DMS 273 (cell line): ENCODE data around the gene CCDC69.

Experiments
- DNase-seq: peaks from one replicate; lab custom pipeline; 2025; ENCODE audit not compliant: unreplicated experiment; lab: John Stamatoyannopoulos, UW

CCDC69 gene

GRCh38 chr5:151146061-151146460, 77.8 kb downstream of the CCDC69 start:
- DNase-seq: no peak

DNA sequence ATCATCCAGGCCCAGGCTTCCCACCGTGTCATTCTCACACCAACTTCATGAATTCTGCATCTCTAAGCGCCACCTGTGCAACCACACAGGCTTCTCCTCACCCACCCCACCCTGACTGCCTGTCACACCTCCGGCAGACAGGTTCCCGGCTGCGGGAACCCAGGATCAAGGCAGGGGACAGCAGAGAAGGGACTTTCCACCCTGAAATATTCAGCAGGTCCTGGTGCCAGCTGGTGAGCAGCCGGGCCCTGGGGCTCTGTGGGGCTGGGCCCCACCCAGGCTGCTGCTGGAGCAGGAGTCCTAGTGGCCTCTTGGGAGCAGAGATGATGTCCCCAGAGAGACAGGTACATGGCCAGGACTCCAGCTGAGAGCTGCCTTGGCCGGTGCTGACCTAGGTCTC, 79.0 kb downstream of the CCDC69 start:
- no peak for DNase-seq

GRCh38 chr5:151144275-151144674, 79.6 kb downstream of the CCDC69 start:
- no peak for DNase-seq

DNA sequence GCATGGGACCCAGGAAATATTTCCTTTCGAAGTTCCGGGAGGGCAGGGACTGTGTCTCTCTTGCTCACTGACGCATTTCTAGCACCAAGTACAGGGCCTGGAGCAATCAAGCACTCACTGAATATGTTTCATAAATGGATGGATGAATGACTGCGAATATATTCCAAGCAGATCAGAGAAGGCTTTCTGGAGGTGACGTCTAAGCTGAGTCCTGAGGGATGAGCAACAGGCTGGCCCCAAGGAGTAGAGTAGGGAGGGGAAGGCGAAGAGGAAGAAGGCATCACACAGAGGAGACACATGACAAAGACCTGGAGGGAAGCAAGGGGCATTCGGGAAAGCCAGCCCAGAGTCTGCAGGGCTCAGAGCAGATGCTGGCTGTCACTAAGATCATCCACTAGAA, 80.2 kb downstream of the CCDC69 start:
- no peak for DNase-seq

GRCh38 chr5:151142933-151143332, 81.0 kb downstream of the CCDC69 start:
- DNase-seq: no peak

DNA sequence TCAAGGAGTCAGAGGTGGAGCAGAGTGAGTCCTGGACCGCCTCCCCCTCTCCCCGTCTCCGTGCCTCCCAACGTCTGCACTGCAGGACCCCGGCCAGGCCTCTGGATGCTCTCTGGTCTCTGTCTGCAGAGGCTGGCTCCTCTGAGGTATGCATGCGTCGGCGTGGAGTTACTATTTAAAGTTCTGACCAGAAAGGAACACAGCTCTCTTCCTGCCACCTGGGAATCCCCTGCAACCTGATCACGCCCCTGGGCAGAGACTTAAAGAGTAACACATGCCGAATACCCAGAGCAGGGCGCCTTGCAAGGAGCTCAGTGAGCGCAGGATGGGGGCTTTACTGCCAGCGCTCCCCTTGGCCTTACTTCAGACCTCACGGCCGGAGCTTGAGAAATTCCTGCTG, 82.4 kb downstream of the CCDC69 start:
- no peak for DNase-seq

GRCh38 chr5:151140686-151141459, 83.0 kb downstream of the CCDC69 start:
- DNase-seq: no peak

DNA sequence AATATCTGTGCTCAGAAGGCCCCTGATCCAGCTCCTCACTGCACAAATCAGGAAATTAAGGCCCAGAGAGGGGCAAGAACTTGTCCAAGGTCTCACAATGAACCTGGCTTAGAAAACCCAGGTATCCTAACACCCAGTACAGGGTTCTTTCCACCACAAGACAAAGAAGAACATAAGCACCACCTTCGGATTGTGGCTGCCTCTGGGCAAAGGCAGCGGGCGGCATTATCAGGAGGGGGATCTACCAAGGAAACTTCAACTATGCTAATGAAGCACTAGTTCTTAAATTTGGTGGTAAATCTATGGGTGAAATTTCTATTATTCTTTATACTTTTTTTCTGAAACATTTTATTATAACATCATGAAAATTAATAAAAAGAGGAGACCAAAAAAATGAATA, 84.2 kb downstream of the CCDC69 start:
- no peak for DNase-seq

DNA sequence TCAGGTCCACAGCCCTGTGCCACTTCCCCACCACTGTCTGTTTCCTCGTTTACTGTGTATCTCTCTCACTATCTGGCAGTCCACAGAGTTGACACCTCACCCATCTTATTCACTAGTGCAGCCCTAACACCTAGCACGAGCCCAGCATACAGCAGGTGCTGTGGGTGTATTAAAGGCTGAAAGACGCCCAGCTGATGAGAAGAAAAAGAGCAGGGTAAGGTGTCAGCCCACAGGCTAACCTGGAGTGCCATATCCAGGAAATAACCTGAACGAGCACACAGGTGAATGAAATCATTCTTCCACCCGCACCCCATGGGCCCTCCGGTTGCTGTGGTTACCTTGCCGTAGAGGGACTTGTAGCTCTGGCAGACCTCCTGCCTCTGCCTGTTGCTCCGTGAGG, 84.9 kb downstream of the CCDC69 start:
- no peak for DNase-seq

GRCh38 chr5:151138114-151138513, 85.8 kb downstream of the CCDC69 start:
- no peak for DNase-seq

DNA sequence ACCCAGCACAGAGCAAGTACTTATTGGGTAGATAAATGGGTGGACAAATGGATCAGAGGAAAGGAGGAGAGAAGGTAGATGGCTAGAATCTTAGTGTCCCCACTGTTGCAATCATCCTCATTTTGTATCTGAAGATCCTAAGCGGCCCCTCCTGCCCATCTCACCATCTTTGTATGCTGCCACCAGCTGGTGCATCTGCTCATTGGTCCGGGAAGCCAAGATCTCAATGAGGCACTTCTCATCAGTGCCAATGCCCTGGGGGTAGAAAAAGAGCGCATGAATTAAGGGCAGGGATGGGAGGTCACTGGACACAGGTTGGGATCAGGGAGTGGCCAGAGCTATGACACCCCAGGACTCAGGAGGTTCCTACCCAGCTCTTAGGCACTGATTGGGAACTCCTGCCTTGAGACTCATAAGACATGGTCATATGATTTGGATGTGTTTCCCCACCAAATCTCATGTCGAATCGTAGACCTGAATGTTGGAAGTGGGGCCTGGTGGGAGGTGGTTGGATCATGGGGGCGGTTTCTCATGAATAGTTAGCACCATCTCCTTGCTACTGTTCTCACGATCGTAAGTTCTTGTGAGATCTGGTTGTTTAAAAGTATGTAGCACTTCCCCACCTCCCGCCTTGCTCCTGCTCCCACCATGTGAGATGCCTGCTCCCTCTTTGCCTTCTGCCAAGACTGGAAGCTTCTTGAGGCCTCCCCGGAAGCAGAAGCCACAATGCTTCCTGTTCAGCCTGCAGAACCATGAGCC, 86.6 kb downstream of the CCDC69 start:
- no peak for DNase-seq

- DNase-seq: no peak
Measured at GRCh38 chr5:151134228-151134627, 89.7 kb downstream of the CCDC69 start.

- no peak for DNase-seq
Measured at GRCh38 chr5:151132963-151133362, 90.9 kb downstream of the CCDC69 start.
